PC-9 (cell line): Measurements from ENCODE around the gene DVL1. TPM values are rescaled to one million over a fixed set of nuclear protein-coding genes. Genes with fewer than 3 reads are reported as not detected.

Experiments
- BruUV-seq: library from RNA; stranded (reverse); fragments of 400-500 nt; replicated peaks from 2 replicates; lab custom pipeline; 2021; lab: Mats Ljungman, UMichigan
- CTCF ChIA-PET: fragments of 300-600 bp; sonication (Branson Sonifier 250); formaldehyde crosslinking; loops from one replicate; lab custom pipeline; 2022; ENCODE audit warnings: antibody characterized with exemption; lab: Charles Lee
- POLR2A ChIA-PET: fragments of 300-600 bp; sonication (Branson Sonifier 250); formaldehyde crosslinking; loops from one replicate; lab custom pipeline; 2022; ENCODE audit warnings: antibody characterized with exemption; ENCODE audit not compliant: unreplicated experiment; lab: Charles Lee
- DNase-seq, 2 experiments: peaks; one replicate each; pipeline versions ENCODE4 v3.0.0 to v3.0.0-alpha.2; 2015 to 2022; ENCODE audit warnings: mixed read lengths in 1 of 2
- H2AFZ ChIP-seq: fragments of 200-600 bp; sonication (generic); 2 replicates; pipeline ENCODE4 v1.8.1; 2017; ENCODE audit warnings: antibody characterized with exemption
- H3F3A ChIP-seq: fragments of 200-600 bp; sonication (generic); 2 replicates; pipeline ENCODE4 v1.8.1; 2017; ENCODE audit warnings: antibody characterized with exemption, mild to moderate bottlenecking, low read depth; ENCODE audit not compliant: insufficient read depth
- H3K27ac ChIP-seq: fragments of 200-600 bp; sonication (generic); 2 replicates; pipeline ENCODE4 v1.6.1; 2016; ENCODE audit warnings: mixed run types
- H3K27me3 ChIP-seq: fragments of 200-600 bp; sonication (generic); 2 replicates; pipeline ENCODE4 v1.6.1; 2016; ENCODE audit warnings: low read depth, mixed run types; ENCODE audit not compliant: insufficient read depth
- H3K36me3 ChIP-seq: fragments of 200-600 bp; sonication (generic); 2 replicates; pipeline ENCODE4 v1.6.1; 2016; ENCODE audit warnings: low read depth, mixed run types
- H3K4me1 ChIP-seq: fragments of 200-600 bp; sonication (generic); replicated peaks from 2 replicates; pipeline ENCODE4 v1.6.1; 2016; ENCODE audit warnings: mixed run types; ENCODE audit not compliant: insufficient read depth
- H3K4me2 ChIP-seq: fragments of 200-600 bp; sonication (generic); 2 replicates; pipeline ENCODE4 v1.6.1; 2017; ENCODE audit warnings: mixed run types
- H3K4me3 ChIP-seq: fragments of 200-600 bp; sonication (generic); 2 replicates; pipeline ENCODE4 v1.6.1; 2016; ENCODE audit warnings: mixed run types
- H3K79me2 ChIP-seq: fragments of 200-600 bp; sonication (generic); 2 replicates; pipeline ENCODE4 v1.6.1; 2017; ENCODE audit warnings: low read depth, mixed run types
- H3K9me2 ChIP-seq: fragments of 200-600 bp; sonication (generic); 2 replicates; pipeline ENCODE4 v1.8.1; 2017; ENCODE audit warnings: mild to moderate bottlenecking; ENCODE audit not compliant: insufficient read depth
- H3K9me3 ChIP-seq: fragments of 200-600 bp; sonication (generic); 2 replicates; pipeline ENCODE4 v1.8.1; 2016; ENCODE audit warnings: low read depth; ENCODE audit not compliant: insufficient read depth
- H4K20me1 ChIP-seq: fragments of 200-600 bp; sonication (generic); 2 replicates; pipeline ENCODE4 v1.8.1; 2017; ENCODE audit not compliant: insufficient read depth
- EZH2 ChIP-seq: fragments of 200-600 bp; sonication (generic); IDR thresholded peaks from 2 replicates; pipeline ENCODE4 v1.8.0; 2017; ENCODE audit warnings: antibody characterized with exemption, low read depth
- intact Hi-C: fragments of 100-400 bp; cut with micrococcal nuclease; formaldehyde crosslinking; loops from one replicate; pipeline ENCODE4 v1.10.0; 2022; ENCODE audit not compliant: unreplicated experiment
- total RNA-seq: library from RNA; stranded (reverse); gene quantifications from 2 replicates; pipeline ENCODE4 v1.2.3, GENCODE V29; 2021
- TF ChIP-seq, protein P1 (sequence below): fragments of 200-600 bp; sonication (generic); conservative IDR thresholded peaks from 2 replicates; pipeline ENCODE4 v1.6.1; 2017; ENCODE audit warnings: mixed run types, antibody characterized with exemption, mild to moderate bottlenecking, moderate library complexity

DVL1 gene
- total RNA-seq, 1 experiment from 2014 or later, result 95.8 TPM

DNA sequence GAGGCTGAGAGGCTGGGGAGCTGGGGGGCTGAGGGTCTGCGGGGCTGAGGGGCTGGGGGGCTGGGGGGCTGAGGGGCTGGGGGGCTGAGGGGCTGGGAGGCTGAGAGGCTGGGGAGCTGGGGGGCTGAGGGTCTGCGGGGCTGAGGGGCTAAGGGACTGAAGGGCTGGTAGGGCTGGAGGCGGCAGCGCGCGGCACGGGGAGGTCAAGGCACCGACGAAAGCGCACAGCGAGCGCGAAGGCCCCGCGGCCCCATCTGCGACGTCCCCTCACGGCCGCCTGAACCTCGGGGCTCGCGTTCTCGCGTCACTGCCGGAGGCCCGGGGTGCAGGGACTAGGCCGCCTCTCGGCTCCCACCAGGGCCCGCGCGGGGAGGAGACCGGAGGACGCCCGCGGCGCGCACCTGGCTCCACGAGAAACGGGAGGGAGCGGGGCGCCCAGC is 25.1 kb downstream of the DVL1 start:
- no TSS peak for BruUV-seq
- no peaks in the 10 kb centered on the region for H3K27me3 ChIP-seq
- H3K4me1 ChIP-seq, result peaks cover 16% of the 10 kb centered on the region
- TF ChIP-seq, protein P1, sequence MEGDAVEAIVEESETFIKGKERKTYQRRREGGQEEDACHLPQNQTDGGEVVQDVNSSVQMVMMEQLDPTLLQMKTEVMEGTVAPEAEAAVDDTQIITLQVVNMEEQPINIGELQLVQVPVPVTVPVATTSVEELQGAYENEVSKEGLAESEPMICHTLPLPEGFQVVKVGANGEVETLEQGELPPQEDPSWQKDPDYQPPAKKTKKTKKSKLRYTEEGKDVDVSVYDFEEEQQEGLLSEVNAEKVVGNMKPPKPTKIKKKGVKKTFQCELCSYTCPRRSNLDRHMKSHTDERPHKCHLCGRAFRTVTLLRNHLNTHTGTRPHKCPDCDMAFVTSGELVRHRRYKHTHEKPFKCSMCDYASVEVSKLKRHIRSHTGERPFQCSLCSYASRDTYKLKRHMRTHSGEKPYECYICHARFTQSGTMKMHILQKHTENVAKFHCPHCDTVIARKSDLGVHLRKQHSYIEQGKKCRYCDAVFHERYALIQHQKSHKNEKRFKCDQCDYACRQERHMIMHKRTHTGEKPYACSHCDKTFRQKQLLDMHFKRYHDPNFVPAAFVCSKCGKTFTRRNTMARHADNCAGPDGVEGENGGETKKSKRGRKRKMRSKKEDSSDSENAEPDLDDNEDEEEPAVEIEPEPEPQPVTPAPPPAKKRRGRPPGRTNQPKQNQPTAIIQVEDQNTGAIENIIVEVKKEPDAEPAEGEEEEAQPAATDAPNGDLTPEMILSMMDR, result no peak
- TF ChIP-seq EZH2, result no peak
- H3K36me3 ChIP-seq, result no peaks in the 10 kb centered on the region
- peak overlapping the region; percentile 87 for H3K4me3 ChIP-seq
- no peak overlapping the region for H2AFZ ChIP-seq
- H3K79me2 ChIP-seq, result peaks cover 71% of the 10 kb centered on the region
- H3K4me2 ChIP-seq, result peak overlapping the region; percentile 62
- peaks cover 34% of the 10 kb centered on the region; the same call in 1 of the 2 replicates for H3F3A ChIP-seq
- DNase-seq, result no peak
- CTCF ChIA-PET, result interaction anchor here (0.6 kb wide), 1 partner anchor 295 kb away, joined by 3 read pairs; no protein-coding TSS in a partner anchor
- peaks cover 40% of the 10 kb centered on the region for H4K20me1 ChIP-seq
- intact Hi-C loops, result no loop called here
- no peaks in the 10 kb centered on the region for H3K9me2 ChIP-seq
- POLR2A ChIA-PET, result no interaction called here
- H3K9me3 ChIP-seq, result no peaks in the 10 kb centered on the region
- no peak overlapping the region for H3K27ac ChIP-seq

DNA sequence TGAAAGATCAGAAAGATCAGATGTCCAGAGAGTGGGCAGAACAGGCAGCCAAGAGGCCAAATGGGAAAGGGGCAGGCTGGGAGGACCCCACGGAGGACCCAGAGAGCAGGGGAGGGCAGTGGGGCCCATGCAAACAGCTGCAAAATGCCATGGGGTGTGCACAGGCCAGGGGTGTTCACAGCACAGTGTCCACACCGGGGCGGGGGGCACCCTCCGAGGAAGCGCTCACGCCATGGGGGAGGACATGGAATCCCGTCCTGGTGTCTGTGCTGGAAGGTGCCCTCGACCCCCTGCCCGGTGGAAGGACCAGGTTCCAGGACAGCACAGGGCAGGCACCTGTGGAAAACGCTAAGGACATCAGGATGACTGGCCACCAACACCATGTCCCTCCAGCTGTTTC is 26.3 kb downstream of the DVL1 start:
- no peak overlapping the region for H3K4me3 ChIP-seq
- intact Hi-C loops, result no loop called here

DNA sequence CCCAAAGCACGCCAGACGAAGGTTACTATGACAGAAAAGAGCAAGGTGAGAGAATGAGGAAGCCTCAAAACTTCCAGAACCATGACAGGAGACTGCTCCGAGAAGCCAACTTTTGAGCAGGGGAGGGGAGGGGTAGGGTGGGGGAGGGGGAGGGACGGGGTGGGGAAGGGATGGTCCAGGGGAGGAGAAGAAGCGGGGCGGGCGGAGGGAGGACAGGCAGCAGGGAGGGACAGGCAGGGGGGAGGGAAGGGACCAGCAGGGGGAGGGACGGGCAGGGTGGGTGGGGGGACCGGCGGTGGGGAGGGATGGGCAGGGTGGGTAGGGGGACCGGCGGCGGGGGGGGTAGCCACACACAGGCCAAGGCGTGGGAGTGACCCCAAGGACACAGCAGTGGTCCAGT is 26.8 kb downstream of the DVL1 start:
- H3K36me3 ChIP-seq, result no peaks in the 10 kb centered on the region
- no peaks in the 10 kb centered on the region for H3K9me2 ChIP-seq
- peaks cover 32% of the 10 kb centered on the region for H3K4me1 ChIP-seq
- H3K4me3 ChIP-seq, result no peak overlapping the region
- ChIA-PET CTCF (no interaction called here), POLR2A (no interaction called here)
- no TSS peak for BruUV-seq
- H4K20me1 ChIP-seq, result peaks cover 51% of the 10 kb centered on the region
- peaks cover 74% of the 10 kb centered on the region for H3K79me2 ChIP-seq
- peaks cover 42% of the 10 kb centered on the region for H3F3A ChIP-seq
- no peaks in the 10 kb centered on the region for H3K27me3 ChIP-seq
- DNase-seq, result no peak
- TF ChIP-seq EZH2, result no peak
- TF ChIP-seq, protein P1, result no peak
- no peaks in the 10 kb centered on the region for H3K9me3 ChIP-seq
- intact Hi-C loops, result no loop called here
- no peak overlapping the region for H2AFZ ChIP-seq
- no peak overlapping the region for H3K4me2 ChIP-seq
- H3K27ac ChIP-seq, result no peak overlapping the region

More for the DNA sequence above, 26.3 kb downstream of the DVL1 start:
- Histone ChIP-seq H3K9me2 (no peaks in the 10 kb centered on the region), H3K27ac (no peak overlapping the region), H3K27me3 (no peaks in the 10 kb centered on the region), H2AFZ (no peak overlapping the region), H3K9me3 (no peaks in the 10 kb centered on the region), H3K79me2 (peaks cover 72% of the 10 kb centered on the region), H3K4me2 (peak overlapping the region; percentile 77), H3F3A (peaks cover 37% of the 10 kb centered on the region), H4K20me1 (peaks cover 46% of the 10 kb centered on the region), H3K4me1 (peaks cover 27% of the 10 kb centered on the region), H3K36me3 (no peaks in the 10 kb centered on the region)
- no peak for TF ChIP-seq EZH2
- TF ChIP-seq, protein P1, result no peak
- ChIA-PET CTCF (no interaction called here), POLR2A (no interaction called here)
- no peak for DNase-seq
- no TSS peak for BruUV-seq
